HepG2 (cell line): ENCODE measurements around the gene ADARB1. TPM values are rescaled to one million over a fixed set of nuclear protein-coding genes. Genes with fewer than 3 reads are reported as not detected.

Experiments used
- ATAC-seq: fragments of 200-7000 bp; cut with Tn5 transposase; 3 replicates; pipeline ENCODE4 v1.9.1; 2020; ENCODE audit warnings: mild to moderate bottlenecking, moderate library complexity
- BruUV-seq: library from RNA; stranded (reverse); fragments of 400-500 nt; replicated peaks from 2 replicates; lab custom pipeline; 2021; lab: Mats Ljungman, UMichigan
- CTCF ChIA-PET: fragments of 300-600 bp; formaldehyde crosslinking; extraction: SDS; loops from one replicate; lab custom pipeline; 2021; ENCODE audit warnings: low total read pairs, inconsistent platforms, low intra/inter-chr PET ratio; lab: Yijun Ruan, JAX
- POLR2A ChIA-PET: fragments of 350-600 bp; sonication (Branson Sonifier 250); formaldehyde crosslinking; loops from one replicate; lab custom pipeline; 2020; ENCODE audit warnings: antibody characterized with exemption, inconsistent platforms; lab: Yijun Ruan, JAX
- DNase-seq: peaks from one replicate; pipeline ENCODE4 v3.0.0-alpha.2; 2015; ENCODE audit warnings: low spot score
- FAIRE-seq: peaks from 3 replicates; lab custom pipeline; 2011; peaks lifted over from hg19 to GRCh38; lab: Jason Lieb, UNC
- H2AFZ ChIP-seq: one replicate; pipeline ENCODE4 v1.6.1; 2011; ENCODE audit warnings: low read length, inconsistent platforms
- H3K27ac ChIP-seq: fragments of 300-600 bp; 3 replicates; pipeline ENCODE4 v1.8.0; 2011; ENCODE audit warnings: mixed run types, mild to moderate bottlenecking, mixed read lengths, low read length, inconsistent platforms; ENCODE audit not compliant: insufficient read depth; ENCODE audit errors: extremely low read length
- H3K27me3 ChIP-seq, 2 experiments: fragments of 200-600 bp in 1 of 2; 2 replicates in 1 of 2; 3 replicates in 1 of 2; pipeline versions ENCODE4 v1.6.0 to v1.8.0; 2011; ENCODE audit warnings: low read length in 2 of 2, mild to moderate bottlenecking in 2 of 2, moderate library complexity in 2 of 2, inconsistent platforms in 1 of 2; ENCODE audit not compliant: insufficient read depth in 2 of 2, control insufficient read depth in 1 of 2
- H3K36me3 ChIP-seq, 2 experiments: fragments of 200-600 bp in 1 of 2; replicated peaks in 1 of 2; 2 replicates in 1 of 2; 3 replicates in 1 of 2; pipeline versions ENCODE4 v1.5.1 to v1.8.0; 2011; ENCODE audit warnings: low read length in 2 of 2, inconsistent platforms in 1 of 2; ENCODE audit not compliant: insufficient read depth in 2 of 2, control insufficient read depth in 1 of 2
- H3K4me1 ChIP-seq: 2 replicates; pipeline ENCODE4 v1.5.1; 2012; ENCODE audit warnings: low read length, inconsistent platforms; ENCODE audit not compliant: insufficient read depth
- H3K4me2 ChIP-seq: 2 replicates; pipeline ENCODE4 v1.6.0; 2011; ENCODE audit warnings: low read depth, low read length, inconsistent platforms
- H3K4me3 ChIP-seq, 3 experiments: fragments of 200-600 bp in 1 of 3; sonication (generic), shearing (Covaris generic) in 1 of 3; replicated peaks in 1 of 3; 2 replicates each; pipeline ENCODE4 v1.5.1; 2011 to 2016; ENCODE audit warnings: low read length in 3 of 3, inconsistent platforms in 2 of 3, low read depth in 2 of 3, mild to moderate bottlenecking in 2 of 3, control low read depth in 1 of 3, mixed read lengths in 1 of 3; ENCODE audit not compliant: insufficient read depth in 1 of 3
- H3K79me2 ChIP-seq: one replicate; pipeline ENCODE4 v1.6.1; 2011; ENCODE audit warnings: low read length, inconsistent platforms; ENCODE audit not compliant: insufficient read depth
- H3K9ac ChIP-seq: 2 replicates; pipeline ENCODE4 v1.6.0; 2011; ENCODE audit warnings: mild to moderate bottlenecking, low read depth, low read length, inconsistent platforms; ENCODE audit not compliant: insufficient read depth
- H3K9me3 ChIP-seq: 2 replicates; pipeline ENCODE4 v1.5.1; 2012; ENCODE audit warnings: mild to moderate bottlenecking, low read length
- H4K20me1 ChIP-seq: 2 replicates; pipeline ENCODE4 v1.6.0; 2011; ENCODE audit warnings: inconsistent platforms, mild to moderate bottlenecking, low read length, moderate library complexity; ENCODE audit not compliant: insufficient read depth
- MZF1 ChIP-seq: sonication (generic); formaldehyde crosslinking; IDR thresholded peaks from 2 replicates; pipeline ENCODE4 v1.8.1; 2023; ENCODE audit warnings: mild to moderate bottlenecking, missing genetic modification reagents, borderline replicate concordance
- PHF5A ChIP-seq: IDR thresholded peaks from one replicate; pipeline ENCODE4 v1.6.1; 2018; ENCODE audit warnings: low read depth, missing genetic modification reagents; ENCODE audit not compliant: unreplicated experiment
- TBL1XR1 ChIP-seq: fragments of 150-350 bp; IDR thresholded peaks from 2 replicates; pipeline ENCODE4 v1.6.1; 2014; ENCODE audit warnings: borderline replicate concordance, low read length; ENCODE audit not compliant: partially characterized antibody
- ZMAT3 ChIP-seq: sonication (generic); formaldehyde crosslinking; conservative IDR thresholded peaks from 2 replicates; pipeline ENCODE4 v1.7.0; 2021; ENCODE audit warnings: missing genetic modification reagents
- ZSCAN12 ChIP-seq: sonication (generic); formaldehyde crosslinking; IDR thresholded peaks from 2 replicates; pipeline ENCODE4 v1.9.0; 2021; ENCODE audit warnings: mild to moderate bottlenecking, missing genetic modification reagents
- WGBS: methylation state at CpG from one replicate; pipeline ENCODE4 v1.1.6; 2017; ENCODE audit warnings: low lambda C conversion rate; 5-methylcytosine and 5-hydroxymethylcytosine counted together
- in situ Hi-C: cut with HindIII; loops from 2 replicates; pipeline ENCODE4 v1.10.0; 2017; ENCODE audit warnings: low pct_unique_long_range_greater_than_20kb; ENCODE audit not compliant: extremely low pct_ligation_motif_present
- intact Hi-C: fragments of 100-400 bp; cut with micrococcal nuclease; formaldehyde crosslinking; loops from one replicate; pipeline ENCODE4 v1.10.0; 2022; ENCODE audit not compliant: unreplicated experiment
- polyA plus RNA-seq, 8 experiments: library from polyadenylated mRNA; depleted of rRNA in 3 of 8; stranded (reverse) in 7 of 8; unstranded in 1 of 8; fragments of >200 nt; fragmentation: Illumina TruSeq in 4 of 8; extraction: Trizol in 4 of 8; gene quantifications; 2 replicates each; pipeline versions ENCODE4 v1.2.1 to v1.2.3, GENCODE V29; 2011 to 2016; ENCODE audit warnings: low read depth in 4 of 8, missing spikeins in 1 of 8, mixed read lengths in 1 of 8; ENCODE audit not compliant: insufficient read depth in 1 of 8
- total RNA-seq, 5 experiments: library from RNA; depleted of rRNA; stranded (reverse); fragments of >200 nt; fragmentation: Illumina TruSeq; extraction: Trizol; gene quantifications; 2 replicates each; pipeline ENCODE4 v1.2.3, GENCODE V29; 2016; ENCODE audit warnings: low read depth in 1 of 5
- TF ChIP-seq, protein P1 (sequence below): sonication (generic); formaldehyde crosslinking; IDR thresholded peaks from 2 replicates; pipeline ENCODE4 v1.4.0; 2020; ENCODE audit warnings: missing genetic modification reagents
- TF ChIP-seq, protein P2 (sequence below): sonication (generic); formaldehyde crosslinking; IDR thresholded peaks from 2 replicates; pipeline ENCODE4 v1.4.0; 2020; ENCODE audit warnings: missing genetic modification reagents
- TF ChIP-seq, protein P3 (sequence below): sonication (generic); formaldehyde crosslinking; IDR thresholded peaks from 2 replicates; pipeline ENCODE4 v1.5.1; 2020; ENCODE audit warnings: mild to moderate bottlenecking, missing genetic modification reagents, moderate library complexity

Gene ADARB1
- total and polyA plus RNA-seq, 2 of the 13 experiments (the other 11 are each of a cell fraction or from before 2014, with no cell fraction given): 6.6 to 10.0 TPM

DNA sequence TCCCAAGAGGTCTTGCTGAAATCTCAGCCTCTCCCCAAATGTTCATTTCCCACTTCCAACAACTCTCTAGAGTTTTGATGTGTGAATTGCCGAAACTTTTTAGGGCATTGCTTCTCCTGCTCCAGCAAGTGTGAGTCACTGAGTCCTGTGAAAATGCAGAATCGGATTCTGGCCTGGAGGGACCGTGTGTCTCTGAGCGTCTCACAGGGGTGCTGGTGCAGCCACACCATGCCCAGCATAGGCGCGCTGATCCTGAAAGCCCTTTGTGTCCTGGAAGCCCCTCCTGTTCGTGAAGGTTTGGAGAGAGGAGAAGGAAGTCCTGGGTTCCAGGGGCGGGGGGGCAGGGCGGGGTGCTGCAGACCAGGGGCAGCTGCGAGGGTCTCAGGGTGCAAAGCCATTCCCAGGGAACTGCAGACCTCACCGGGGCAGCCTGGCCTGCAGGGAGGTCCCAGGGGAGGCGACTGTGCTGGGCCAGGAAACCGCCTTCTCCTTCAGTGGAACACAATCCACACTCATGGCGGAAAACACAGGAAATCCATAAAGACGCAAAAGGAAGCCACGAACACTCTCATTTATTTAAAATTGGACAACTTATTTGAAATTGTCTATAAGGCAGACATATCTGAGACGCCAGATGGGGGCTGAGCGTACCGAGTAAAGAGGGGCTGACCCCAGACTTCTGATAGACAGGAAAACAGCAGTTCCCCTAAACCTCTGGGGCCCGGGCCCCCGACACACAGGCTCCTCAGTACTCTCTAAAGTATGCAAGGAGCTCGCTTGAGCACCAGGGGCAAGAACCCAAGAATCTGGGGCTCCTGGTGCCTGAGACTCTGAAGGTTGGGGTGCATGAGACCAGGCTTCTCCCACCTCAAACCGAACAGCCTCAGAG lies 43.5 kb upstream of the ADARB1 start (continued):
- TF ChIP-seq MZF1 (CRISPR knock-in tag) (no peak), PHF5A (CRISPR knock-in tag) (no peak), TBL1XR1 (no peak), ZSCAN12 (CRISPR knock-in tag) (no peak)
- TF ChIP-seq, protein P1, sequence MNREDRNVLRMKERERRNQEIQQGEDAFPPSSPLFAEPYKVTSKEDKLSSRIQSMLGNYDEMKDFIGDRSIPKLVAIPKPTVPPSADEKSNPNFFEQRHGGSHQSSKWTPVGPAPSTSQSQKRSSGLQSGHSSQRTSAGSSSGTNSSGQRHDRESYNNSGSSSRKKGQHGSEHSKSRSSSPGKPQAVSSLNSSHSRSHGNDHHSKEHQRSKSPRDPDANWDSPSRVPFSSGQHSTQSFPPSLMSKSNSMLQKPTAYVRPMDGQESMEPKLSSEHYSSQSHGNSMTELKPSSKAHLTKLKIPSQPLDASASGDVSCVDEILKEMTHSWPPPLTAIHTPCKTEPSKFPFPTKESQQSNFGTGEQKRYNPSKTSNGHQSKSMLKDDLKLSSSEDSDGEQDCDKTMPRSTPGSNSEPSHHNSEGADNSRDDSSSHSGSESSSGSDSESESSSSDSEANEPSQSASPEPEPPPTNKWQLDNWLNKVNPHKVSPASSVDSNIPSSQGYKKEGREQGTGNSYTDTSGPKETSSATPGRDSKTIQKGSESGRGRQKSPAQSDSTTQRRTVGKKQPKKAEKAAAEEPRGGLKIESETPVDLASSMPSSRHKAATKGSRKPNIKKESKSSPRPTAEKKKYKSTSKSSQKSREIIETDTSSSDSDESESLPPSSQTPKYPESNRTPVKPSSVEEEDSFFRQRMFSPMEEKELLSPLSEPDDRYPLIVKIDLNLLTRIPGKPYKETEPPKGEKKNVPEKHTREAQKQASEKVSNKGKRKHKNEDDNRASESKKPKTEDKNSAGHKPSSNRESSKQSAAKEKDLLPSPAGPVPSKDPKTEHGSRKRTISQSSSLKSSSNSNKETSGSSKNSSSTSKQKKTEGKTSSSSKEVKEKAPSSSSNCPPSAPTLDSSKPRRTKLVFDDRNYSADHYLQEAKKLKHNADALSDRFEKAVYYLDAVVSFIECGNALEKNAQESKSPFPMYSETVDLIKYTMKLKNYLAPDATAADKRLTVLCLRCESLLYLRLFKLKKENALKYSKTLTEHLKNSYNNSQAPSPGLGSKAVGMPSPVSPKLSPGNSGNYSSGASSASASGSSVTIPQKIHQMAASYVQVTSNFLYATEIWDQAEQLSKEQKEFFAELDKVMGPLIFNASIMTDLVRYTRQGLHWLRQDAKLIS (CRISPR knock-in tag): no peak
- TF ChIP-seq, all 625 proteins: peak for 0

DNA sequence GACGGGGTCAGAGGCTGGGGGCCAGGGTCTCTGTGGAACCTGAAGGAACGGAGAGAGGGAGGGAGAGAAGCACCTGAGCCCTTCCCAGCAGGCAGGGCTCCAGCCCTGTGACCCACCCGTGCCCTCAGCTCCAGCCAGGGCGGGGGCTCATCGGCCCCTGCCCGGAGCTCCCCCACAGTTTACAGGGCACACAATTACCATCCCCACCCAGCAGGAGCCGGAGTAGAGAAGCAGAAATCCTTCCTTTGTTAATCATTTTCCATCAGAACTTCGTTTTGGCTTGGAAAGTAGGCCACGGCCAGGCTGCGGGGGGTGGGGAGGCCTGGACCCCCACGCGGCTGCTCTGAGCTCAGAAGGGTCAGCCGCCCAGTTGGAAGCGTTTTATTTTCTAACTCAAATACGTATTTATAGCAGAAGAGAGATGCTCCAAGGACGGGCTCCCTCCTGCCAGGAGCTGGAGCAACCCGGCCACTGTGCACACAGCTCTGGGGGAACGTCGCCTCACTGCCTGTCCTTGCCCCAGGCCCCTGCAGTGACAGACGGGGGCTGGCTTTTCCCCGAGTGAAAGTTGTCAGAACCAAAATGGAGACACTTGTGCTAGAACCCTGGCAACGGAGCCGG lies 42.7 kb upstream of the ADARB1 start:
- Histone ChIP-seq H3K79me2 (no peaks in the 10 kb centered on the region), H3K36me3 (no peaks in the 10 kb centered on the region), H2AFZ (no peak overlapping the region), H3K4me3 (peak overlapping the region in 1 of 3 experiments; percentile 14; a peak in 1 of 6 replicates), H3K9me3 (peaks cover 9% of the 10 kb centered on the region), H3K27ac (no peak overlapping the region), H3K27me3 (peaks cover 6 to 66% of the 10 kb centered on the region in 2 experiments), H3K4me1 (peaks cover 42% of the 10 kb centered on the region), H3K9ac (no peak overlapping the region)
- intact Hi-C loops: no loop called here
- no TSS peak for BruUV-seq
- DNase-seq: no peak
- in situ Hi-C loops: no loop called here
- FAIRE-seq: no peak
- CTCF ChIA-PET: no interaction called here
- POLR2A ChIA-PET: interaction anchor here (1.0 kb wide), 1 partner anchor 15 kb away, joined by 3 read pairs; no protein-coding TSS in a partner anchor
- WGBS: 7% methylated on average over 18 of the region's 23 CpGs
- peak; percentile 47 for ATAC-seq
- TF ChIP-seq, protein P2, sequence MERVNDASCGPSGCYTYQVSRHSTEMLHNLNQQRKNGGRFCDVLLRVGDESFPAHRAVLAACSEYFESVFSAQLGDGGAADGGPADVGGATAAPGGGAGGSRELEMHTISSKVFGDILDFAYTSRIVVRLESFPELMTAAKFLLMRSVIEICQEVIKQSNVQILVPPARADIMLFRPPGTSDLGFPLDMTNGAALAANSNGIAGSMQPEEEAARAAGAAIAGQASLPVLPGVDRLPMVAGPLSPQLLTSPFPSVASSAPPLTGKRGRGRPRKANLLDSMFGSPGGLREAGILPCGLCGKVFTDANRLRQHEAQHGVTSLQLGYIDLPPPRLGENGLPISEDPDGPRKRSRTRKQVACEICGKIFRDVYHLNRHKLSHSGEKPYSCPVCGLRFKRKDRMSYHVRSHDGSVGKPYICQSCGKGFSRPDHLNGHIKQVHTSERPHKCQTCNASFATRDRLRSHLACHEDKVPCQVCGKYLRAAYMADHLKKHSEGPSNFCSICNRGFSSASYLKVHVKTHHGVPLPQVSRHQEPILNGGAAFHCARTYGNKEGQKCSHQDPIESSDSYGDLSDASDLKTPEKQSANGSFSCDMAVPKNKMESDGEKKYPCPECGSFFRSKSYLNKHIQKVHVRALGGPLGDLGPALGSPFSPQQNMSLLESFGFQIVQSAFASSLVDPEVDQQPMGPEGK (CRISPR knock-in tag): 0 out of 2 replicates have a peak, but pooled peaks have one; percentile 16
- TF ChIP-seq, protein P3, sequence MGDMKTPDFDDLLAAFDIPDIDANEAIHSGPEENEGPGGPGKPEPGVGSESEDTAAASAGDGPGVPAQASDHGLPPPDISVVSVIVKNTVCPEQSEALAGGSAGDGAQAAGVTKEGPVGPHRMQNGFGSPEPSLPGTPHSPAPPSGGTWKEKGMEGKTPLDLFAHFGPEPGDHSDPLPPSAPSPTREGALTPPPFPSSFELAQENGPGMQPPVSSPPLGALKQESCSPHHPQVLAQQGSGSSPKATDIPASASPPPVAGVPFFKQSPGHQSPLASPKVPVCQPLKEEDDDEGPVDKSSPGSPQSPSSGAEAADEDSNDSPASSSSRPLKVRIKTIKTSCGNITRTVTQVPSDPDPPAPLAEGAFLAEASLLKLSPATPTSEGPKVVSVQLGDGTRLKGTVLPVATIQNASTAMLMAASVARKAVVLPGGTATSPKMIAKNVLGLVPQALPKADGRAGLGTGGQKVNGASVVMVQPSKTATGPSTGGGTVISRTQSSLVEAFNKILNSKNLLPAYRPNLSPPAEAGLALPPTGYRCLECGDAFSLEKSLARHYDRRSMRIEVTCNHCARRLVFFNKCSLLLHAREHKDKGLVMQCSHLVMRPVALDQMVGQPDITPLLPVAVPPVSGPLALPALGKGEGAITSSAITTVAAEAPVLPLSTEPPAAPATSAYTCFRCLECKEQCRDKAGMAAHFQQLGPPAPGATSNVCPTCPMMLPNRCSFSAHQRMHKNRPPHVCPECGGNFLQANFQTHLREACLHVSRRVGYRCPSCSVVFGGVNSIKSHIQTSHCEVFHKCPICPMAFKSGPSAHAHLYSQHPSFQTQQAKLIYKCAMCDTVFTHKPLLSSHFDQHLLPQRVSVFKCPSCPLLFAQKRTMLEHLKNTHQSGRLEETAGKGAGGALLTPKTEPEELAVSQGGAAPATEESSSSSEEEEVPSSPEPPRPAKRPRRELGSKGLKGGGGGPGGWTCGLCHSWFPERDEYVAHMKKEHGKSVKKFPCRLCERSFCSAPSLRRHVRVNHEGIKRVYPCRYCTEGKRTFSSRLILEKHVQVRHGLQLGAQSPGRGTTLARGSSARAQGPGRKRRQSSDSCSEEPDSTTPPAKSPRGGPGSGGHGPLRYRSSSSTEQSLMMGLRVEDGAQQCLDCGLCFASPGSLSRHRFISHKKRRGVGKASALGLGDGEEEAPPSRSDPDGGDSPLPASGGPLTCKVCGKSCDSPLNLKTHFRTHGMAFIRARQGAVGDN: peak; percentile 7; the same call in 1 of the 2 replicates
- TF ChIP-seq ZMAT3: no peak
- TF ChIP-seq, all 625 proteins: peak for 2
- H4K20me1 ChIP-seq: no peaks in the 10 kb centered on the region
- peak overlapping the region; percentile 40; the same call in 1 of the 2 replicates for H3K4me2 ChIP-seq
